ENCODE results near the gene CHRFAM7A.
"Not testable (repeated sequence)": the region's sequence is repeated elsewhere in the genome, so short reads cannot be mapped to it uniquely, and the experiment has no call there.

Gene CHRFAM7A

GRCh38 chr15:30392766-30393663 is at the start of gene CHRFAM7A:
CHRFAM7A (minus strand) TSS chr15:30393540; CDS start chr15:30383351, 10,189 bp downstream.
- not testable (repeated sequence) for DNase-seq

- not testable (repeated sequence) for DNase-seq
These were observed 45.0 kb upstream of the CHRFAM7A start for GRCh38 chr15:30438348-30438747.

GRCh38 chr15:30435878-30436277 is 42.5 kb upstream of the CHRFAM7A start:
- not testable (repeated sequence) for DNase-seq

GRCh38 chr15:30420723-30421122 is 27.4 kb upstream of the CHRFAM7A start:
- DNase-seq, result not testable (repeated sequence)

DNA sequence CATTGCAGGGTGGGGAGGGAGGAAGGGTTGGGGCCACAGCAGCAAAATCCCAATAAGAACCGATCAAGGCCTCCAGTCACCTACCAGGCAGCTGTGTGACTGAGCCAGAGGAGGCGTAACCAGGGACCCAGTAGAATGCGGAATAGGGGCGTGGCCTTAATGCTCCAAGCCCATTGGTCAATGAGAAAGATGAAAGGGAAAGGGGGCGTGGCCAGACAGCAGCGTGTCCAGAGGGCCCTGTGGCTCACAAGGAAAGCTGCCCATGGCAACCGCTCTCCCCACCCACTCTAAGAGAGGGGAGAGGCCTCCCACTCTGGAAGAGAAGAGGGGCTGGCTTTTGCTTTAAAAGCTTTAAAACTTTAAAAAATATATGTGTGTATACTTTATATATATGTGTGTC is 20.8 kb upstream of the CHRFAM7A start, which contains the start of gene GOLGA8R:
GOLGA8R (minus strand) TSS at position 101 of the 400 bp plus-strand sequence; CDS start at position 3, 98 bp downstream.
- DNase-seq, result not testable (repeated sequence)

DNA sequence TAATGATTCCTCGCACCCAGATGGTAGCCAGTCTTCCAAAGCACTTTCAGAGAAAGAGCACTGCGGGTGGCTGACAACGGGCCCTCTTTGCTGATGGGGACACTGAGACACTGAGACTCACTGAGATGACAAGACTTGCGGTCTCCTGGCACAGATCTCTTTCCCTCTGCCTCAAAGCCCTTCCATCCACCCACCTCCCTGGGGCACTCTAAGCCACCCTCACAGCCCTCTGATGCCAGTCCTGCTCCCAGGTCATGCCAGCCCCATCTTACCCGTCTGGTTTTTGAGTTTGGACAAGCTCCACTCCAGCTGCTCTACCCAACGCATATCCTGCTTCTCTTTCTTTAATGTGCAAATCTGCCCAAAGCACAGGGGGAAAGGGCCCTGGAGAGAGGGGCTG is 14.3 kb upstream of the CHRFAM7A start:
- peak; percentile 2 for DNase-seq

GRCh38 chr15:30398988-30399387 is 5.6 kb upstream of the CHRFAM7A start:
- not testable (repeated sequence) for DNase-seq

- not testable (repeated sequence) for DNase-seq
These were observed 288 bp upstream of the CHRFAM7A start for GRCh38 chr15:30393664-30393991.

- DNase-seq, result not testable (repeated sequence)
These were observed 6.9 kb downstream of the CHRFAM7A start for GRCh38 chr15:30386318-30386887.

DNA sequence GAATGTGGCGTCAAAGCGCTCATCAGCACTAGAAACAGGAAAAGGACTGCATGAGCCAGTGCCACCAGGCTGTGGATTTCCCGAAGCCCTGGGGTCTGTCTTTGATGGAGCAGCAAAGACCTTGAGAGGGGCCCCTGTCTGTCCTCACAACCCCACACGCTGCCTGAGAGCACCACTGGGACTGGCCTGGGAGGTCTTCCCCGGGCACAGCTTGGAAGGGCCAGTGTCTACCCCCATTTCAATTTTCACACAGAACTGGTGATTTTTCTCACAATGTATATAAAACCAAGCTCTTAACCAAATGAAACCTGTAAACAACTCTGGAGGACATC is 16.3 kb downstream of the CHRFAM7A start:
- DNase-seq, result not testable (repeated sequence)

GRCh38 chr15:30376375-30377081 is 16.8 kb downstream of the CHRFAM7A start:
- DNase-seq, result not testable (repeated sequence)

DNA sequence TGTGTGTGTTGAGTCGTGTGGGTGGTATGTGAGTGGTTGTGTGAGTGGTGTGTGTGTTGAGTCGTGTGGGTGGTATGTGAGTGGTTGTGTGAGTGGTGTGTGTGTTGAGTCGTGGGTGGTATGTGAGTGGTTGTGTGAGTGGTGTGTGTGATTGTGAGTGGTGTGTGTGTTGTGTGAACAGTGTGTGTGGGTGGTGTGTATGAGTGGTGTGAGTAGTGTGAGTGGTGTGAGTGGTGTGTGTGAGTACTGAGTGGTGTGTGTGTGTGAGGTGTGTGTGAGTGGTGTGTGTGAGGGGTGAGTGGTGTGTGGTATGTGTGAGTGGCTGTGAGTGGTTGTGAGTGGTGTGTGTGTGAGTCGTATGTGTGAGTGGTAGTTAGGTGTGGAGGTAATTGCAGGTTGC is 17.5 kb downstream of the CHRFAM7A start:
- DNase-seq, result peak; percentile 4

GRCh38 chr15:30374862-30375261 is 18.5 kb downstream of the CHRFAM7A start:
- DNase-seq, result not testable (repeated sequence)

GRCh38 chr15:30368271-30368670 is 25.1 kb downstream of the CHRFAM7A start:
- DNase-seq, result not testable (repeated sequence)

DNA sequence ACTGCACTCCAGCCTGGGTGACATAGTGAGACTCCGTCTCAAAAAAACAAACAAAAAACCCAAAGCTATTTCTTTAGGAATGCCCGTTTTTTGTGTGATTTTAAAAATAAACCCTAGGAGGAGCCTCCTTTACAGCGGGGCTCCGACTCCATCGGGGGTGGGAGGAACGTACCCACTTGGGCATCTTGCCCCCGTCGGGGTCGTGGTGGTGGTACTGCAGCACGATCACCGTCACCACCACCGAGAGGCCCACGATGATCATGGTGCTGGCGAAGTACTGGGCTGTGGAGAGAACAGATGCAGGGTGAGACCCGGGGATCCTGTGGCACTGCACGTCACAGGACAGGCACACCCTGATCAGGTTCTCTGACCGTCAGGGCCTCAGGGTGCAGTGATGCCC is 26.1 kb downstream of the CHRFAM7A start:
- DNase-seq, result peak; percentile 3

GRCh38 chr15:30361404-30361803 is 31.9 kb downstream of the CHRFAM7A start:
- DNase-seq, result not testable (repeated sequence)

- not testable (repeated sequence) for DNase-seq
These were observed 32.4 kb downstream of the CHRFAM7A start for GRCh38 chr15:30360990-30361389.

DNA sequence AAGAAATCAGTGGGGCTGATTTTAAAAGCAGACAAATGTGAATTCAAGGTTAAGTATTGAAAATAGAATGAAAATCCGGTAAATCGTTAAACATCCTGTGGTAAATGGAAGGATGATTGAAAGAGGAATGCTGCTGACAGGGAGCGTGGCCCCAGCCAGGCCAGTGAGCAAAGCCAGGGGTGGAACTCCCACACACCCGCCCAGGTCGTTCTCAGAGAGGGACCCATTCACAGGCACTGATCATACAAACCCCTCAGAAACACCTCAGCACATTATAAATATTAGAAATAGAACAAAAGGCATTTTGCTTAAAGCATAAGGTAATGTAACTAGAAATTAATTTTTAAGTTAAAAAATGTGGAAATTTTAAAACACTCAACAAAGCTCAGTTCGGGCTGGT is 38.3 kb downstream of the CHRFAM7A start:
- DNase-seq, result not testable (repeated sequence)

DNA sequence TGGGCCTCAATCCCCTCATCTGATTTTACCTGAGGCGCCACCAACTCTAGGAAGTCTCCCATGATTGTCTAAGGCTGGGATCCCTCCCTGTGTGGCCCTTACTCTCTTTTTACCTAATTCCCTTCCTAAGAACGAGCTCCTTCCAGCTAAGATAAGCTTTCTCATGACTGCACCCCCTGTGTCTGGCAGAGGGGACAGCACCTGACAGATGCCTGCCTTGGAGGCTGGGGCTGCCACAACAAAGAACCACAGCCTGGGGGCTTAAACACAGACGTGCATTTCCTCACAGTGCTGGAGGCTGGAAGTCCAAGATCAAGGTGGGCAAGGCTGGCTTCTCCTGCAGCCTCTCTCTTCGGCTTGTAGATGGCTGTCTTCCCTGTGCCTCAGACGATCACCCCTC is 43.5 kb downstream of the CHRFAM7A start:
- not testable (repeated sequence) for DNase-seq

DNA sequence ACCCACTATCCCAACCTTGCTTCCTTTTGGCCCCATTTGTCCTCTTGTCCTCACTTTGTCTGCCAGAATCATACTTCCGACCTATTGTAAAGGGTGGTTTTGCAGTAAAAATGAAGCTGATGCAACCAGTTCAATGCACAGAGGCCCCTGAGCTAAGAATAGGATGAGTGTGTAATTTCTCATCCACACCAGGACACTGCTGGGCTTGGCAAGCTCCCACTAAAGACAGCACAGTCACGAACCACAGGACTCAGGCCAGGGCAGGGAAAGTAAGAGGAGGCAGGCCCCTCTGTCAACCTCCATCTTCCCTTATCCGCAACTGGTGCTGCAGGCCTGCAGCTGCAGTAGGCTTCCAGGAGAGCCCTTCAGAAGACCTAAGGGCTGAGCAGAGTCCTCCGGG is 56.8 kb downstream of the CHRFAM7A start:
- not testable (repeated sequence) for DNase-seq

DNA sequence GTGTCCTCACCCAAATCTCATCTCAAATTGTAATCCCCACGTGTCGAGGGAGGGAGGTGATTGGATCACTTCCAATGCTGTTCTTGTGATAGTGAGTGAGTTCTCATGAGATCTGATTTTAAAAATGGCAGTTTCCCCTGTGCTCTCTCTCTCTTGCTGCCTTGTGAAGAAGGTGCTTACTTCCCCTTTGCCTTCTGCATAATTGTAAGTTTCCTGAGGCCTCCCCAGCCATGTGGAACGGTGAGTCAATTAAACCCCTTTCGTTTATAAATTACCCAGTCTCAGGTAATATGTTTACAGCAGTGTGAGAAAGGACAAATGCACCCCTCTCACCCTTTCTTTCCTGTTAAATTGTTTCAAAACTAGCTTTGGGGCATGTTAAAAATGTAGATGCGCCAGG is 59.2 kb downstream of the CHRFAM7A start:
- DNase-seq, result not testable (repeated sequence)

- DNase-seq, result not testable (repeated sequence)
These were observed 67.2 kb downstream of the CHRFAM7A start for GRCh38 chr15:30326145-30326544.

- not testable (repeated sequence) for DNase-seq
These were observed 72.3 kb downstream of the CHRFAM7A start for GRCh38 chr15:30321063-30321462.

All from femur (tissue), 1 donor.